Caco-2 (cell line): Measurements from ENCODE around the gene COLEC12. TPM values are rescaled to one million over a fixed set of nuclear protein-coding genes. Genes with fewer than 3 reads are reported as not detected.

Experiments
- BruUV-seq: library from RNA; stranded (reverse); fragments of 400-500 nt; replicated peaks from 2 replicates; lab custom pipeline; 2021; lab: Mats Ljungman, UMichigan
- CTCF ChIA-PET: fragments of 300-600 bp; sonication (Branson Sonifier 250); formaldehyde crosslinking; loops from one replicate; lab custom pipeline; 2022; ENCODE audit warnings: antibody characterized with exemption; lab: Charles Lee
- POLR2A ChIA-PET: fragments of 300-600 bp; sonication (Branson Sonifier 250); formaldehyde crosslinking; loops from one replicate; lab custom pipeline; 2022; ENCODE audit warnings: antibody characterized with exemption; lab: Charles Lee
- DNase-seq, 2 experiments: peaks; one replicate each; pipeline versions ENCODE4 v3.0.0 to v3.0.0-alpha.2; 2020 to 2022
- H3K27me3 ChIP-seq: replicated peaks from 2 replicates; pipeline ENCODE4 v1.6.0; 2011; ENCODE audit warnings: low read length; ENCODE audit not compliant: control insufficient read depth, insufficient read depth
- H3K36me3 ChIP-seq: 2 replicates; pipeline ENCODE4 v1.5.1; 2011; ENCODE audit warnings: low read length; ENCODE audit not compliant: control insufficient read depth, insufficient read depth
- H3K4me1 ChIP-seq: fragments of 250-450 bp; sonication (Bioruptor Pico); 2 replicates; pipeline ENCODE4 v1.5.1; 2020; ENCODE audit warnings: mild to moderate bottlenecking
- H3K4me3 ChIP-seq: 2 replicates; pipeline ENCODE4 v1.5.1; 2011; ENCODE audit warnings: low read depth, mild to moderate bottlenecking, control low read depth, low read length
- H3K9me3 ChIP-seq: fragments of 250-450 bp; sonication (Bioruptor Pico); 2 replicates; pipeline ENCODE4 v1.5.1; 2020; ENCODE audit warnings: mild to moderate bottlenecking, moderate library complexity
- H3K27ac Mint-ChIP-seq: one replicate; pipeline ENCODE4 v1.8.0; 2022; ENCODE audit warnings: mixed read lengths; ENCODE audit not compliant: unreplicated experiment
- H3K27me3 Mint-ChIP-seq: one replicate; pipeline ENCODE4 v1.8.0; 2022; ENCODE audit warnings: mixed read lengths; ENCODE audit not compliant: insufficient read depth, unreplicated experiment
- H3K36me3 Mint-ChIP-seq: one replicate; pipeline ENCODE4 v1.8.0; 2022; ENCODE audit warnings: mild to moderate bottlenecking, mixed read lengths; ENCODE audit not compliant: insufficient read depth, unreplicated experiment
- H3K4me1 Mint-ChIP-seq: one replicate; pipeline ENCODE4 v1.8.0; 2022; ENCODE audit warnings: low read depth, mixed read lengths; ENCODE audit not compliant: unreplicated experiment
- H3K4me3 Mint-ChIP-seq: one replicate; pipeline ENCODE4 v1.8.0; 2022; ENCODE audit warnings: mild to moderate bottlenecking, moderate library complexity, mixed read lengths; ENCODE audit not compliant: unreplicated experiment
- H3K9me3 Mint-ChIP-seq: one replicate; pipeline ENCODE4 v1.8.0; 2022; ENCODE audit warnings: mixed read lengths; ENCODE audit not compliant: unreplicated experiment
- intact Hi-C: fragments of 100-400 bp; cut with micrococcal nuclease; formaldehyde crosslinking; loops from one replicate; pipeline ENCODE4 v1.10.0; 2022; ENCODE audit not compliant: unreplicated experiment
- total RNA-seq: library from RNA; stranded (reverse); gene quantifications from 2 replicates; pipeline ENCODE4 v1.2.3, GENCODE V29; 2022
- TF ChIP-seq, protein P1 (sequence below), 2 experiments: fragments of 200-600 bp in 1 of 2; IDR thresholded peaks; 1 replicate in 1 of 2; 2 replicates in 1 of 2; pipeline versions ENCODE4 v1.5.1 to v1.8.0; 2011 to 2022; ENCODE audit warnings: antibody characterized with exemption in 1 of 2, control low read depth in 1 of 2, inconsistent platforms in 1 of 2, low read depth in 1 of 2, low read length in 1 of 2, mild to moderate bottlenecking in 1 of 2, moderate library complexity in 1 of 2; ENCODE audit not compliant: insufficient read depth in 1 of 2, severe bottlenecking in 1 of 2, unreplicated experiment in 1 of 2

The COLEC12 gene
- total RNA-seq, 1 experiment from 2014 or later = 0.09 TPM

DNA sequence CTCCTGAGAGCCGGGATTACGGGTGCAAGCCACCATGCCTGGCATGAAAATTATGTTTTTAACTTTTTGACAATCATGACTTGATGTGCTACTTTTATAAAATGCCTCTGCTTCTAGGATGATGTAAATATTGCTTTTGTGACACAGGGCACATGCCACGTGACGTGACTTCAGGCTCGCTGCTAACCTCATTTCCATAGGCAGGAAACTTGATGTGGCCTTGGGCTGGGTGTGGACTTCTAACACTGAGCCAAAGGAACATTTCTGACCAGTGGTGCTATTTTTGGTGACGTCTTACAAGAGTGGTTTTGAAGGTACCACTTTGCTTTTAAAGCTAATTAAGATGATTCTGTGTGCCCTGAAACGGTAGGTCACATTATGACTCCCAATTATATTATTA, 198.4 kb downstream of the COLEC12 start:
- intact Hi-C loops = no loop called here
- H3K4me3 Mint-ChIP-seq = no peak overlapping the region
- no peaks in the 10 kb centered on the region for H3K9me3 Mint-ChIP-seq
- ChIA-PET CTCF (no interaction called here), POLR2A (no interaction called here)
- Histone ChIP-seq H3K9me3 (no peaks in the 10 kb centered on the region), H3K4me1 (no peaks in the 10 kb centered on the region), H3K36me3 (no peaks in the 10 kb centered on the region), H3K4me3 (no peak overlapping the region), H3K27me3 (no peaks in the 10 kb centered on the region)
- H3K27me3 Mint-ChIP-seq = no peaks in the 10 kb centered on the region
- peaks cover 6% of the 10 kb centered on the region for H3K4me1 Mint-ChIP-seq
- H3K36me3 Mint-ChIP-seq = no peaks in the 10 kb centered on the region
- no TSS peak for BruUV-seq
- TF ChIP-seq, protein P1, sequence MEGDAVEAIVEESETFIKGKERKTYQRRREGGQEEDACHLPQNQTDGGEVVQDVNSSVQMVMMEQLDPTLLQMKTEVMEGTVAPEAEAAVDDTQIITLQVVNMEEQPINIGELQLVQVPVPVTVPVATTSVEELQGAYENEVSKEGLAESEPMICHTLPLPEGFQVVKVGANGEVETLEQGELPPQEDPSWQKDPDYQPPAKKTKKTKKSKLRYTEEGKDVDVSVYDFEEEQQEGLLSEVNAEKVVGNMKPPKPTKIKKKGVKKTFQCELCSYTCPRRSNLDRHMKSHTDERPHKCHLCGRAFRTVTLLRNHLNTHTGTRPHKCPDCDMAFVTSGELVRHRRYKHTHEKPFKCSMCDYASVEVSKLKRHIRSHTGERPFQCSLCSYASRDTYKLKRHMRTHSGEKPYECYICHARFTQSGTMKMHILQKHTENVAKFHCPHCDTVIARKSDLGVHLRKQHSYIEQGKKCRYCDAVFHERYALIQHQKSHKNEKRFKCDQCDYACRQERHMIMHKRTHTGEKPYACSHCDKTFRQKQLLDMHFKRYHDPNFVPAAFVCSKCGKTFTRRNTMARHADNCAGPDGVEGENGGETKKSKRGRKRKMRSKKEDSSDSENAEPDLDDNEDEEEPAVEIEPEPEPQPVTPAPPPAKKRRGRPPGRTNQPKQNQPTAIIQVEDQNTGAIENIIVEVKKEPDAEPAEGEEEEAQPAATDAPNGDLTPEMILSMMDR (IDR thresholded peaks at IDR 0.05; ENCODE audit: insufficient read depth in 1 of 2, low read depth in 1 of 2, low read length in 1 of 2, severe bottlenecking in 1 of 2, unreplicated experiment in 1 of 2) = no peak
- H3K27ac Mint-ChIP-seq = no peak overlapping the region
- no peak for DNase-seq

DNA sequence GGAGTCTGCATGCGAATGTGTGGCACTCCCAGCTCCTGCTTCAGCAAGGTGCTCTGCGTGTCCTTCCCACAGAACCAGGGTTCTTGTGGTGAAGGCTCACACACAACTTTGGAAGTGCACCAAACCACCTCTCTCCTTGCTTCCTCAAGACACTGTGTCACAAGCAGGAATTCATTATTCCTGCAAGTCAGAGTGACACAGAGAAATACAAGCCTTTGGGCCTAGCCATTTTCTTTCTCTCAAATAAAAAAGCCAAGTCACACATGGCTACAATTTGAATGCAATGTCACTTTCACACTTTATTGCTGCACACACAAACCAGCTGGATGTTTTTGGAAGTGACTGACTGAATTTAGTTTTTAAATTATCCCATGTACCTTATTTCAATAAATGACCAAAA, 202.6 kb downstream of the COLEC12 start:
- no peak overlapping the region for H3K4me3 ChIP-seq
- CTCF ChIA-PET = no interaction called here
- no peaks in the 10 kb centered on the region for H3K9me3 ChIP-seq
- TF ChIP-seq, protein P1 (IDR thresholded peaks at IDR 0.05; ENCODE audit: insufficient read depth in 1 of 2, low read depth in 1 of 2, low read length in 1 of 2, severe bottlenecking in 1 of 2, unreplicated experiment in 1 of 2) = no peak
- H3K36me3 Mint-ChIP-seq = no peaks in the 10 kb centered on the region
- H3K27me3 ChIP-seq = no peaks in the 10 kb centered on the region
- H3K36me3 ChIP-seq = no peaks in the 10 kb centered on the region
- H3K27me3 Mint-ChIP-seq = no peaks in the 10 kb centered on the region
- no peak overlapping the region for H3K4me3 Mint-ChIP-seq
- H3K4me1 ChIP-seq = no peaks in the 10 kb centered on the region
- no peak for DNase-seq
- BruUV-seq = no TSS peak
- POLR2A ChIA-PET = no interaction called here
- H3K4me1 Mint-ChIP-seq = no peaks in the 10 kb centered on the region
- no peaks in the 10 kb centered on the region for H3K9me3 Mint-ChIP-seq
- intact Hi-C loops = no loop called here
- no peak overlapping the region for H3K27ac Mint-ChIP-seq

DNA sequence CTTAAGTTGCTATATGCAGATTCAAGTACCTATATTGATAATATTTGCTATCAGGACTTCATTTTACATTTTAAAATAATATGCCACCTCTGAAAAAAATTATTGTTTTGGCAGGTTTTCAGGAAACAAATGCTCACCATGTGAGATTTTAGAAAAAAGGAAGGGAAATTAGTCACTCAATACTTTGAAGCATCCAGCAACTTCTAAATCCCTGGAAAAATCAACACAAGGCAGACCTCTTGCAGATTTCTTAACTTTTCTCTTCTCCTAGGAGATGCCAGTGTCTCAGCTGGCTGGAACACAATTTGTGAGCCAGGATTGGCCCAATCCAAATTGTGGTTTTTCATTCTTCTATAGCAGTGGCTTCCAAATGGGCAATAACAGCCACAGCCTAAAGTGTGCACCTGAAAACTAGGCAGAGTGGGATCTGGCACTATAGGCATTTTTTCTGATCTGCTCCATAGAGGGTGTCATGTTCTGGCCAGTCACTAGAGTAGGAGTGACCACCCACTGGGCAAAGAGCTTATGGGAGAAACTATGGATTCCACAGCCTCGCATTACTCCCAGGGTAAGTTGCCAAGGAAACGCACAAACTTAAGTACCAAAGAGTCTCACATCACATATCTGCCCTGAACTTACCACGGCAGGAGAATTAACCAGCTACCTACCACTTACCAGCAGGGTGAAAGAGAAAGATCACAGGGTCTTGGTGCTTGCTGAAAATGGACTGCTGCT, 204.6 kb downstream of the COLEC12 start:
- Mint-ChIP-seq H3K36me3 (no peaks in the 10 kb centered on the region), H3K27me3 (no peaks in the 10 kb centered on the region), H3K27ac (no peak overlapping the region), H3K4me3 (no peak overlapping the region), H3K9me3 (no peaks in the 10 kb centered on the region), H3K4me1 (no peaks in the 10 kb centered on the region)
- H3K36me3 ChIP-seq = no peaks in the 10 kb centered on the region
- CTCF ChIA-PET = no interaction called here
- no TSS peak for BruUV-seq
- H3K9me3 ChIP-seq = no peaks in the 10 kb centered on the region
- no peak for DNase-seq
- no peak overlapping the region for H3K4me3 ChIP-seq
- TF ChIP-seq, protein P1 (IDR thresholded peaks at IDR 0.05; ENCODE audit: insufficient read depth in 1 of 2, low read depth in 1 of 2, low read length in 1 of 2, severe bottlenecking in 1 of 2, unreplicated experiment in 1 of 2) = no peak
- no peaks in the 10 kb centered on the region for H3K4me1 ChIP-seq
- POLR2A ChIA-PET = interaction anchor here (0.5 kb wide), 1 partner anchor 203 kb away, joined by 3 read pairs; no protein-coding TSS in a partner anchor
- intact Hi-C loops = no loop called here
- H3K27me3 ChIP-seq = no peaks in the 10 kb centered on the region
